IMR-90 (cell line): Measurements from ENCODE around the gene IL3RA. TPM values are rescaled to one million over a fixed set of nuclear protein-coding genes. Genes with fewer than 3 reads are reported as not detected.

ENCODE experiments used
- ATAC-seq: fragments of 200-7000 bp; cut with Tn5 transposase; 2 replicates; pipeline ENCODE4 v1.9.1; 2020; ENCODE audit warnings: low read depth, mild to moderate bottlenecking, moderate library complexity
- BruUV-seq: library from RNA; stranded (reverse); fragments of 400-500 nt; replicated peaks from 2 replicates; lab custom pipeline; 2021; lab: Mats Ljungman, UMichigan
- CTCF ChIA-PET: fragments of 300-600 bp; formaldehyde crosslinking; extraction: SDS; loops from one replicate; lab custom pipeline; 2021; ENCODE audit warnings: antibody characterized with exemption; lab: Yijun Ruan, JAX
- POLR2A ChIA-PET: fragments of 300-600 bp; sonication (Branson Sonifier 250); formaldehyde crosslinking; loops from one replicate; lab custom pipeline; 2022; ENCODE audit warnings: antibody characterized with exemption; ENCODE audit not compliant: unreplicated experiment; lab: Charles Lee
- DNase-seq: peaks from one replicate; pipeline ENCODE4 v3.0.0; 2013
- H2AFZ ChIP-seq: replicated peaks from 2 replicates; pipeline ENCODE3; 2013; ENCODE audit warnings: low read length, mild to moderate bottlenecking; ENCODE audit not compliant: poor library complexity
- H2AK5ac ChIP-seq: 2 replicates; pipeline ENCODE4 v1.6.1; 2013; ENCODE audit warnings: low read depth, low read length, inconsistent platforms
- H2AK9ac ChIP-seq: replicated peaks from 2 replicates; pipeline ENCODE3; 2013; ENCODE audit warnings: mild to moderate bottlenecking, low read depth, low read length, moderate library complexity; ENCODE audit not compliant: poor library complexity
- H2BK120ac ChIP-seq: 2 replicates; pipeline ENCODE4 v1.6.1; 2013; ENCODE audit warnings: low read depth, low read length, inconsistent platforms
- H2BK15ac ChIP-seq: 3 replicates; pipeline ENCODE4 v1.6.1; 2013; ENCODE audit warnings: low read depth, low read length, inconsistent platforms
- H2BK20ac ChIP-seq: 2 replicates; pipeline ENCODE4 v1.6.1; 2013; ENCODE audit warnings: low read depth, mild to moderate bottlenecking, inconsistent platforms, low read length, moderate library complexity
- H2BK5ac ChIP-seq: 2 replicates; pipeline ENCODE4 v1.6.1; 2013; ENCODE audit warnings: mild to moderate bottlenecking, low read depth, low read length, inconsistent platforms; ENCODE audit not compliant: poor library complexity, severe bottlenecking
- H3K14ac ChIP-seq: replicated peaks from 2 replicates; pipeline ENCODE4 v1.6.1; 2013; ENCODE audit warnings: low read depth, low read length, inconsistent platforms
- H3K18ac ChIP-seq: 2 replicates; pipeline ENCODE4 v1.6.1; 2013; ENCODE audit warnings: low read depth, low read length, control low read depth
- H3K23ac ChIP-seq: 2 replicates; pipeline ENCODE4 v1.6.1; 2013; ENCODE audit warnings: low read depth, low read length, inconsistent platforms
- H3K27ac ChIP-seq: 2 replicates; pipeline ENCODE4 v1.5.1; 2013; ENCODE audit warnings: mild to moderate bottlenecking, control low read depth, low read length; ENCODE audit not compliant: insufficient read depth
- H3K27me3 ChIP-seq: 2 replicates; pipeline ENCODE4 v1.6.1; 2013; ENCODE audit warnings: low read length; ENCODE audit not compliant: control insufficient read depth, insufficient read depth
- H3K36me3 ChIP-seq: 2 replicates; pipeline ENCODE4 v1.6.1; 2013; ENCODE audit warnings: low read length, mixed read lengths; ENCODE audit not compliant: control insufficient read depth, insufficient read depth
- H3K4ac ChIP-seq: 2 replicates; pipeline ENCODE4 v1.6.1; 2013; ENCODE audit warnings: low read depth, low read length, inconsistent platforms
- H3K4me1 ChIP-seq: 2 replicates; pipeline ENCODE4 v1.6.1; 2013; ENCODE audit warnings: low read length, mixed read lengths; ENCODE audit not compliant: control insufficient read depth, insufficient read depth
- H3K4me2 ChIP-seq: 2 replicates; pipeline ENCODE4 v1.6.1; 2013; ENCODE audit warnings: low read depth, mild to moderate bottlenecking, control low read depth, low read length, moderate library complexity
- H3K4me3 ChIP-seq: 2 replicates; pipeline ENCODE4 v1.5.1; 2013; ENCODE audit warnings: low read depth, mild to moderate bottlenecking, control low read depth, low read length, moderate library complexity; ENCODE audit not compliant: insufficient read depth
- H3K56ac ChIP-seq: 2 replicates; pipeline ENCODE4 v1.6.1; 2013; ENCODE audit warnings: low read length, inconsistent platforms; ENCODE audit not compliant: insufficient read depth; ENCODE audit errors: extremely low read depth
- H3K79me1 ChIP-seq, 2 experiments: 2 replicates each; pipeline ENCODE4 v1.6.1; 2013; ENCODE audit warnings: low read length in 2 of 2, inconsistent platforms in 1 of 2, low read depth in 1 of 2
- H3K9ac ChIP-seq: 2 replicates; pipeline ENCODE4 v1.6.1; 2013; ENCODE audit warnings: low read depth, low read length, control low read depth
- H3K9me1 ChIP-seq: 2 replicates; pipeline ENCODE4 v1.6.1; 2013; ENCODE audit warnings: low read length, inconsistent platforms; ENCODE audit not compliant: insufficient read depth
- H3K9me3 ChIP-seq: 2 replicates; pipeline ENCODE4 v1.6.1; 2013; ENCODE audit warnings: low read length; ENCODE audit not compliant: control insufficient read depth, insufficient read depth
- H4K20me1 ChIP-seq: 2 replicates; pipeline ENCODE4 v1.6.1; 2013; ENCODE audit warnings: low read length, inconsistent platforms; ENCODE audit not compliant: insufficient read depth
- H4K5ac ChIP-seq: 2 replicates; pipeline ENCODE4 v1.6.1; 2013; ENCODE audit warnings: mild to moderate bottlenecking, low read depth, low read length, control low read depth
- H4K8ac ChIP-seq, 2 experiments: 2 replicates each; pipeline ENCODE4 v1.6.1; 2013; ENCODE audit warnings: low read depth in 2 of 2, low read length in 2 of 2, control low read depth in 1 of 2, inconsistent platforms in 1 of 2
- H4K91ac ChIP-seq: 2 replicates; pipeline ENCODE4 v1.6.1; 2013; ENCODE audit warnings: low read depth, low read length, inconsistent platforms; ENCODE audit not compliant: insufficient read depth
- BHLHE40 ChIP-seq: fragments of 150-350 bp; IDR thresholded peaks from 2 replicates; pipeline ENCODE4 v1.6.1; 2016; ENCODE audit warnings: mild to moderate bottlenecking, low read depth, low read length
- CEBPB ChIP-seq: IDR thresholded peaks from 2 replicates; pipeline ENCODE4 v1.6.1; 2012; ENCODE audit warnings: low read depth, low read length, improper control_type of control experiment
- MAFK ChIP-seq: IDR thresholded peaks from 2 replicates; pipeline ENCODE4 v1.6.1; 2012; ENCODE audit warnings: low read depth, low read length, improper control_type of control experiment
- NFE2L2 ChIP-seq: fragments of 150-350 bp; IDR thresholded peaks from 2 replicates; pipeline ENCODE4 v1.6.1; 2016; ENCODE audit warnings: low read depth, mild to moderate bottlenecking, low read length
- WGBS, 2 experiments: methylation state at CpG; one replicate each; pipeline versions ENCODE4 v1.1.5 to v1.1.7; 2013; ENCODE audit warnings: missing lambda C conversion rate in 2 of 2; ENCODE audit not compliant: insufficient read length in 1 of 2; ENCODE audit errors: extremely low coverage in 2 of 2; 5-methylcytosine and 5-hydroxymethylcytosine counted together
- dilution Hi-C: fragments of 300-500 bp; cut with HindIII; formaldehyde crosslinking; loops from one replicate; pipeline ENCODE4 v1.14.3; 2018; ENCODE audit warnings: low sequenced_read_pairs; ENCODE audit not compliant: unreplicated experiment
- in situ Hi-C: fragments of 300-500 bp; cut with MboI; formaldehyde crosslinking; loops from 3 replicates; pipeline ENCODE4 v1.14.3; 2019; ENCODE audit warnings: low sequenced_read_pairs, inconsistent platforms, mixed read lengths
- intact Hi-C: fragments of 100-400 bp; cut with micrococcal nuclease; formaldehyde crosslinking; loops from 2 replicates; pipeline ENCODE4 v1.10.0; 2022
- polyA plus RNA-seq, 3 experiments: library from polyadenylated mRNA; depleted of rRNA; stranded (reverse); fragments of >200 nt; gene quantifications; 2 replicates each; pipeline ENCODE4 v1.2.3, GENCODE V29; 2012; ENCODE audit warnings: low replicate concordance in 1 of 3
- total RNA-seq: library from RNA; depleted of rRNA; stranded (reverse); fragments of >200 nt; gene quantifications from 2 replicates; pipeline ENCODE4 v1.2.3, GENCODE V29; 2012

IL3RA gene
- total and polyA plus RNA-seq, 2 of the 4 experiments (the other 2 are of a cell fraction): not detected

GRCh38 chrX:1327651-1328304 lies 8.8 kb upstream of the IL3RA start:
- H3K4me2 ChIP-seq: no peak overlapping the region
- ChIA-PET CTCF (no interaction called here), POLR2A (no interaction called here)
- no peak overlapping the region for H2AK5ac ChIP-seq
- no peaks in the 10 kb centered on the region for H3K79me1 ChIP-seq
- DNase-seq: no peak
- intact Hi-C loops (no loop called here), in situ Hi-C loops (no loop called here), dilution Hi-C loops (no loop called here)
- no peak overlapping the region for H2AK9ac ChIP-seq
- no peak overlapping the region for H3K14ac ChIP-seq
- no peak overlapping the region for H3K4me3 ChIP-seq
- no peak overlapping the region for H3K9ac ChIP-seq
- no TSS peak for BruUV-seq
- no peak overlapping the region for H3K56ac ChIP-seq
- no peaks in the 10 kb centered on the region for H4K20me1 ChIP-seq
- no peak overlapping the region for H3K27ac ChIP-seq
- H2BK120ac ChIP-seq: no peak overlapping the region
- no peak overlapping the region for H2BK5ac ChIP-seq
- no peaks in the 10 kb centered on the region for H3K9me1 ChIP-seq
- H3K4ac ChIP-seq: no peak overlapping the region
- H4K5ac ChIP-seq: no peak overlapping the region
- TF ChIP-seq MAFK (no peak), CEBPB (no peak), BHLHE40 (no peak), NFE2L2 (no peak)
- H3K4me1 ChIP-seq: no peaks in the 10 kb centered on the region
- H2BK20ac ChIP-seq: no peak overlapping the region
- no peak overlapping the region for H2BK15ac ChIP-seq
- no peak overlapping the region for H2AFZ ChIP-seq
- H3K18ac ChIP-seq: no peak overlapping the region
- no peak for ATAC-seq
- H4K8ac ChIP-seq: no peak overlapping the region
- no peaks in the 10 kb centered on the region for H3K36me3 ChIP-seq
- H3K27me3 ChIP-seq: no peaks in the 10 kb centered on the region
- WGBS, 2 experiments: 52% methylated on average over 5 of the region's 18 CpGs; no CpG with 5 or more reads in 1 of the 2 experiments
- H4K91ac ChIP-seq: no peak overlapping the region
- H3K23ac ChIP-seq: no peak overlapping the region
- peaks cover 12% of the 10 kb centered on the region for H3K9me3 ChIP-seq
